HepG2 (cell line): ENCODE results near the gene USH2A. TPM values are rescaled to one million over a fixed set of nuclear protein-coding genes. Genes with fewer than 3 reads are reported as not detected.

Source experiments
- ATAC-seq: fragments of 200-7000 bp; cut with Tn5 transposase; 3 replicates; pipeline ENCODE4 v1.9.1; 2020; ENCODE audit warnings: mild to moderate bottlenecking, moderate library complexity
- BruUV-seq: library from RNA; stranded (reverse); fragments of 400-500 nt; replicated peaks from 2 replicates; lab custom pipeline; 2021; lab: Mats Ljungman, UMichigan
- CTCF ChIA-PET: fragments of 300-600 bp; formaldehyde crosslinking; extraction: SDS; loops from one replicate; lab custom pipeline; 2021; ENCODE audit warnings: low total read pairs, inconsistent platforms, low intra/inter-chr PET ratio; lab: Yijun Ruan, JAX
- POLR2A ChIA-PET: fragments of 350-600 bp; sonication (Branson Sonifier 250); formaldehyde crosslinking; loops from one replicate; lab custom pipeline; 2020; ENCODE audit warnings: antibody characterized with exemption, inconsistent platforms; lab: Yijun Ruan, JAX
- DNase-seq: peaks from one replicate; pipeline ENCODE4 v3.0.0-alpha.2; 2015; ENCODE audit warnings: low spot score
- FAIRE-seq: peaks from 3 replicates; lab custom pipeline; 2011; peaks lifted over from hg19 to GRCh38; lab: Jason Lieb, UNC
- H2AFZ ChIP-seq: one replicate; pipeline ENCODE4 v1.6.1; 2011; ENCODE audit warnings: low read length, inconsistent platforms
- H3K27ac ChIP-seq: fragments of 300-600 bp; 3 replicates; pipeline ENCODE4 v1.8.0; 2011; ENCODE audit warnings: mixed run types, mild to moderate bottlenecking, mixed read lengths, low read length, inconsistent platforms; ENCODE audit not compliant: insufficient read depth; ENCODE audit errors: extremely low read length
- H3K27me3 ChIP-seq, 2 experiments: fragments of 200-600 bp in 1 of 2; 2 replicates in 1 of 2; 3 replicates in 1 of 2; pipeline versions ENCODE4 v1.6.0 to v1.8.0; 2011; ENCODE audit warnings: low read length in 2 of 2, mild to moderate bottlenecking in 2 of 2, moderate library complexity in 2 of 2, inconsistent platforms in 1 of 2; ENCODE audit not compliant: insufficient read depth in 2 of 2, control insufficient read depth in 1 of 2
- H3K36me3 ChIP-seq, 2 experiments: fragments of 200-600 bp in 1 of 2; replicated peaks in 1 of 2; 2 replicates in 1 of 2; 3 replicates in 1 of 2; pipeline versions ENCODE4 v1.5.1 to v1.8.0; 2011; ENCODE audit warnings: low read length in 2 of 2, inconsistent platforms in 1 of 2; ENCODE audit not compliant: insufficient read depth in 2 of 2, control insufficient read depth in 1 of 2
- H3K4me1 ChIP-seq: 2 replicates; pipeline ENCODE4 v1.5.1; 2012; ENCODE audit warnings: low read length, inconsistent platforms; ENCODE audit not compliant: insufficient read depth
- H3K4me2 ChIP-seq: 2 replicates; pipeline ENCODE4 v1.6.0; 2011; ENCODE audit warnings: low read depth, low read length, inconsistent platforms
- H3K4me3 ChIP-seq, 3 experiments: fragments of 200-600 bp in 1 of 3; sonication (generic), shearing (Covaris generic) in 1 of 3; replicated peaks in 1 of 3; 2 replicates each; pipeline ENCODE4 v1.5.1; 2011 to 2016; ENCODE audit warnings: low read length in 3 of 3, inconsistent platforms in 2 of 3, low read depth in 2 of 3, mild to moderate bottlenecking in 2 of 3, control low read depth in 1 of 3, mixed read lengths in 1 of 3; ENCODE audit not compliant: insufficient read depth in 1 of 3
- H3K79me2 ChIP-seq: one replicate; pipeline ENCODE4 v1.6.1; 2011; ENCODE audit warnings: low read length, inconsistent platforms; ENCODE audit not compliant: insufficient read depth
- H3K9ac ChIP-seq: 2 replicates; pipeline ENCODE4 v1.6.0; 2011; ENCODE audit warnings: mild to moderate bottlenecking, low read depth, low read length, inconsistent platforms; ENCODE audit not compliant: insufficient read depth
- H3K9me3 ChIP-seq: 2 replicates; pipeline ENCODE4 v1.5.1; 2012; ENCODE audit warnings: mild to moderate bottlenecking, low read length
- H4K20me1 ChIP-seq: 2 replicates; pipeline ENCODE4 v1.6.0; 2011; ENCODE audit warnings: inconsistent platforms, mild to moderate bottlenecking, low read length, moderate library complexity; ENCODE audit not compliant: insufficient read depth
- AKAP8 ChIP-seq: sonication (generic); formaldehyde crosslinking; IDR thresholded peaks from 2 replicates; pipeline ENCODE4 v1.5.1; 2020; ENCODE audit warnings: mild to moderate bottlenecking, missing genetic modification reagents
- CEBPZ ChIP-seq: IDR thresholded peaks from 2 replicates; pipeline ENCODE4 v1.6.1; 2012; ENCODE audit warnings: low read length, improper control_type of control experiment
- GFI1 ChIP-seq: sonication (generic); formaldehyde crosslinking; IDR thresholded peaks from 2 replicates; pipeline ENCODE4 v1.5.0; 2020; ENCODE audit warnings: missing genetic modification reagents, mild to moderate bottlenecking, borderline replicate concordance
- GZF1 ChIP-seq: sonication (generic); formaldehyde crosslinking; IDR thresholded peaks from 2 replicates; pipeline ENCODE4 v1.5.1; 2020; ENCODE audit warnings: mild to moderate bottlenecking, missing genetic modification reagents
- MIER3 ChIP-seq: IDR thresholded peaks from 2 replicates; pipeline ENCODE4 v1.6.1; 2016; ENCODE audit warnings: missing compliant biosample characterization, borderline replicate concordance
- RBFOX2 ChIP-seq: fragments of 200-400 bp; formaldehyde crosslinking; IDR thresholded peaks from 2 replicates; pipeline ENCODE4 v1.6.1; 2017; ENCODE audit warnings: low read depth, mild to moderate bottlenecking, low read length
- RNF2 ChIP-seq: fragments of 450-650 bp; conservative IDR thresholded peaks from 2 replicates; pipeline ENCODE4 v1.6.1; 2016; ENCODE audit warnings: low read depth
- SP2 ChIP-seq: sonication (generic); formaldehyde crosslinking; IDR thresholded peaks from 2 replicates; pipeline ENCODE4 v1.5.1; 2020; ENCODE audit warnings: mild to moderate bottlenecking, missing genetic modification reagents
- USF2 ChIP-seq, 2 experiments: sonication (generic) in 1 of 2; formaldehyde crosslinking in 1 of 2; IDR thresholded peaks; 2 replicates each; pipeline versions ENCODE4 v1.5.1 to v1.6.1; 2011 to 2020; ENCODE audit warnings: borderline replicate concordance in 1 of 2, low read depth in 1 of 2, low read length in 1 of 2, mild to moderate bottlenecking in 1 of 2, missing genetic modification reagents in 1 of 2, moderate library complexity in 1 of 2
- ZBTB1 ChIP-seq: sonication (generic); formaldehyde crosslinking; IDR thresholded peaks from 2 replicates; pipeline ENCODE4 v1.4.0; 2020; ENCODE audit warnings: missing genetic modification reagents, borderline replicate concordance
- ZBTB43 ChIP-seq: sonication (generic); formaldehyde crosslinking; conservative IDR thresholded peaks from 2 replicates; pipeline ENCODE4 v1.4.0; 2020; ENCODE audit warnings: missing genetic modification reagents
- WGBS: methylation state at CpG from one replicate; pipeline ENCODE4 v1.1.6; 2017; ENCODE audit warnings: low lambda C conversion rate; 5-methylcytosine and 5-hydroxymethylcytosine counted together
- in situ Hi-C: cut with HindIII; loops from 2 replicates; pipeline ENCODE4 v1.10.0; 2017; ENCODE audit warnings: low pct_unique_long_range_greater_than_20kb; ENCODE audit not compliant: extremely low pct_ligation_motif_present
- intact Hi-C: fragments of 100-400 bp; cut with micrococcal nuclease; formaldehyde crosslinking; loops from one replicate; pipeline ENCODE4 v1.10.0; 2022; ENCODE audit not compliant: unreplicated experiment
- polyA plus RNA-seq, 8 experiments: library from polyadenylated mRNA; depleted of rRNA in 3 of 8; stranded (reverse) in 7 of 8; unstranded in 1 of 8; fragments of >200 nt; fragmentation: Illumina TruSeq in 4 of 8; extraction: Trizol in 4 of 8; gene quantifications; 2 replicates each; pipeline versions ENCODE4 v1.2.1 to v1.2.3, GENCODE V29; 2011 to 2016; ENCODE audit warnings: low read depth in 4 of 8, missing spikeins in 1 of 8, mixed read lengths in 1 of 8; ENCODE audit not compliant: insufficient read depth in 1 of 8
- total RNA-seq, 5 experiments: library from RNA; depleted of rRNA; stranded (reverse); fragments of >200 nt; fragmentation: Illumina TruSeq; extraction: Trizol; gene quantifications; 2 replicates each; pipeline ENCODE4 v1.2.3, GENCODE V29; 2016; ENCODE audit warnings: low read depth in 1 of 5

Gene USH2A
- total and polyA plus RNA-seq, 2 of the 13 experiments (the other 11 are each of a cell fraction or from before 2014, with no cell fraction given): 0.02 TPM; not detected in 1

GRCh38 chr1:215682232-215682631 lies 741.0 kb downstream of the USH2A start:
- Histone ChIP-seq H3K9me3 (no peaks in the 10 kb centered on the region), H4K20me1 (no peaks in the 10 kb centered on the region), H3K4me3 (no peak overlapping the region), H3K4me2 (no peak overlapping the region), H3K4me1 (no peaks in the 10 kb centered on the region), H3K27ac (no peak overlapping the region), H3K36me3 (no peaks in the 10 kb centered on the region), H3K79me2 (no peaks in the 10 kb centered on the region), H3K27me3 (no peaks in the 10 kb centered on the region), H2AFZ (no peak overlapping the region), H3K9ac (no peak overlapping the region)
- intact Hi-C loops (no loop called here), in situ Hi-C loops (no loop called here)
- 48% methylated on average over 2 of the region's 2 CpGs for WGBS
- DNase-seq (no peak), FAIRE-seq (no peak), ATAC-seq (no peak)
- POLR2A ChIA-PET: no interaction called here
- CTCF ChIA-PET: no interaction called here
- TF ChIP-seq SP2: no peak
- TF ChIP-seq GZF1 (CRISPR knock-in tag): no peak
- no peak for TF ChIP-seq USF2 (IDR thresholded peaks at IDR 0.05; ENCODE audit: low read depth, low read length)
- no peak for TF ChIP-seq USF2 (CRISPR knock-in tag; IDR thresholded peaks at IDR 0.05; ENCODE audit: borderline replicate concordance)
- no peak for TF ChIP-seq RNF2
- TF ChIP-seq ZBTB43 (CRISPR knock-in tag): no peak
- TF ChIP-seq AKAP8 (CRISPR knock-in tag): no peak
- TF ChIP-seq ZBTB1 (CRISPR knock-in tag): no peak
- no peak for TF ChIP-seq GFI1 (CRISPR knock-in tag)
- TF ChIP-seq RBFOX2: no peak
- TF ChIP-seq MIER3 (CRISPR knock-in tag): no peak
- no peak for TF ChIP-seq CEBPZ
- BruUV-seq: no TSS peak
